A673 (cell line): ENCODE measurements around the gene FN3K.

Source experiments
- CTCF ChIP-seq: fragments of 300-800, 200-600 bp; sonication (generic); conservative IDR thresholded peaks from 2 replicates; pipeline ENCODE4 v1.5.1; 2017; ENCODE audit warnings: low read depth, mild to moderate bottlenecking, antibody characterized with exemption, low read length, moderate library complexity, mixed read lengths
- EZH2 ChIP-seq: fragments of 200-600 bp; sonication (generic); IDR thresholded peaks from 2 replicates; pipeline ENCODE4 v1.6.1; 2017; ENCODE audit warnings: borderline replicate concordance, low read depth, mild to moderate bottlenecking, mixed read lengths, antibody characterized with exemption, low read length; ENCODE audit not compliant: poor library complexity, severe bottlenecking

DNA sequence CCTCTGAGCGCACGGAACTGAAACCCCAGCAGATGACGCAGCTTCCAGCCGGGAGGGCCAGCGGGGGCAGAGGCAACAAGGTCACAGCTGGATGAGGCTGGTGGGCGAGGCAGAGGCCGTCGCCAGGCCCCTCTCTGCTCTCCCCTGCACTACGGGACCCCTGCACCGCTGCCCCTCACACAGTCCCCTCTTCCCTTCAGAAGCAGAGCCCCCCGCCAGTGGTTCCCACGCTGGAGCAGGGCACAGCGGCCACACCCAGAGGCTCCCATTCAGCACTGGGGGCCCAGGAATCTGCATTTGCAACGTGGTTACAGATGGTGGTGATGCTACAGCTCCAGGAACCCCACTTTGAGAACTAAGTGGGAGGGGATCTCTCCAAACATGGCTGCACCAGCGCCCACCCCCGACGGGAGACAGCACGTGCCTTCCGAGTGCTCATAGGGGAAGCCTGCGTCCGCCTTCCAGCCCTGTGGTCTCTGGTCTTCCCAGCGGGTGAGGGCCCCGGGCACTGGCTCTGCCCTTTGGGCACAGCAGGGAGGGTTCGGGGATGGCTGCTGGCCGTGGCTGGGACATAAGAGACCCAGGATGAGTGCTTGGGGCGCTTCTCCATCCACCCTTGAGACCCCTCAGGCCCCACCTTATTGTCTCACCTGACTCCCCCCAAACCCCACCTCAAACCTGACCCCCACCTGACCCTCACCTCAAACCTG, 32.2 kb upstream of the FN3K start:
- TF ChIP-seq EZH2 (no peak), CTCF (no peak)
